Ishikawa (cell line): Measurements from ENCODE around the gene SDR42E1.

Source experiments
- CEBPB ChIP-seq: IDR thresholded peaks from 2 replicates; pipeline ENCODE4 v1.6.1; 2012
- CREB1 ChIP-seq: IDR thresholded peaks from 2 replicates; pipeline ENCODE4 v1.6.1; 2012; ENCODE audit warnings: low read depth
- EGR1 ChIP-seq: IDR thresholded peaks from 2 replicates; pipeline ENCODE4 v1.6.1; 2012
- FOXM1 ChIP-seq: IDR thresholded peaks from 2 replicates; pipeline ENCODE4 v1.6.1; 2012; ENCODE audit warnings: low read depth, borderline replicate concordance
- NFIC ChIP-seq: IDR thresholded peaks from 2 replicates; pipeline ENCODE4 v1.6.1; 2012
- RAD21 ChIP-seq: IDR thresholded peaks from 2 replicates; pipeline ENCODE4 v1.6.1; 2012; ENCODE audit warnings: low read depth
- TCF12 ChIP-seq: IDR thresholded peaks from 2 replicates; pipeline ENCODE4 v1.6.1; 2012; ENCODE audit warnings: low read depth
- YY1 ChIP-seq: IDR thresholded peaks from 2 replicates; pipeline ENCODE4 v1.6.1; 2012; ENCODE audit warnings: low read depth
- TF ChIP-seq, protein P1 (sequence below): IDR thresholded peaks from 2 replicates; pipeline ENCODE4 v1.6.1; 2012
- TF ChIP-seq, protein P2 (sequence below): IDR thresholded peaks from 2 replicates; pipeline ENCODE4 v1.6.1; 2012; ENCODE audit warnings: low read depth, mild to moderate bottlenecking

DNA sequence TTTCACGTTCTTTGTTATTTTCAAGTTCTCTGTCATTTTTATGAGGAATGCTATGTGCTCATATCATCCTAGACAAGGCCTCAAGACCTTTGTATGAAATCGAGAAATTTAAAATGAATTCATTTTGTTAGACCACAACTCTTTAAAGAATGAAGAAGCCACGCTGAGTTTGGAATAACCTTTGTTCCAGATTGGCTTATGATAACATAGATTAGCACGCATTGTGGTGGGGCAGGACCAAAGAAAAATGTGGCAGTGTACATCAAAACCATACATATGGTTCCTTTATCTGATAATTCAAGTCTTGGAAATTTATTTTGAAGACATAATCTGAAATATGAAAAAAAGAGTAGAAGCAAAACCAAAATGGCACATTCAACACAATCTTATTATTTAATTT is 26.0 kb upstream of the SDR42E1 start:
- TF ChIP-seq, protein P1, sequence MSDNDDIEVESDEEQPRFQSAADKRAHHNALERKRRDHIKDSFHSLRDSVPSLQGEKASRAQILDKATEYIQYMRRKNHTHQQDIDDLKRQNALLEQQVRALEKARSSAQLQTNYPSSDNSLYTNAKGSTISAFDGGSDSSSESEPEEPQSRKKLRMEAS: no peak
- TF ChIP-seq YY1 (no peak), CEBPB (no peak), CREB1 (no peak), FOXM1 (no peak), EGR1 (no peak), NFIC (no peak), TCF12 (no peak), RAD21 (no peak)
- TF ChIP-seq, protein P2, sequence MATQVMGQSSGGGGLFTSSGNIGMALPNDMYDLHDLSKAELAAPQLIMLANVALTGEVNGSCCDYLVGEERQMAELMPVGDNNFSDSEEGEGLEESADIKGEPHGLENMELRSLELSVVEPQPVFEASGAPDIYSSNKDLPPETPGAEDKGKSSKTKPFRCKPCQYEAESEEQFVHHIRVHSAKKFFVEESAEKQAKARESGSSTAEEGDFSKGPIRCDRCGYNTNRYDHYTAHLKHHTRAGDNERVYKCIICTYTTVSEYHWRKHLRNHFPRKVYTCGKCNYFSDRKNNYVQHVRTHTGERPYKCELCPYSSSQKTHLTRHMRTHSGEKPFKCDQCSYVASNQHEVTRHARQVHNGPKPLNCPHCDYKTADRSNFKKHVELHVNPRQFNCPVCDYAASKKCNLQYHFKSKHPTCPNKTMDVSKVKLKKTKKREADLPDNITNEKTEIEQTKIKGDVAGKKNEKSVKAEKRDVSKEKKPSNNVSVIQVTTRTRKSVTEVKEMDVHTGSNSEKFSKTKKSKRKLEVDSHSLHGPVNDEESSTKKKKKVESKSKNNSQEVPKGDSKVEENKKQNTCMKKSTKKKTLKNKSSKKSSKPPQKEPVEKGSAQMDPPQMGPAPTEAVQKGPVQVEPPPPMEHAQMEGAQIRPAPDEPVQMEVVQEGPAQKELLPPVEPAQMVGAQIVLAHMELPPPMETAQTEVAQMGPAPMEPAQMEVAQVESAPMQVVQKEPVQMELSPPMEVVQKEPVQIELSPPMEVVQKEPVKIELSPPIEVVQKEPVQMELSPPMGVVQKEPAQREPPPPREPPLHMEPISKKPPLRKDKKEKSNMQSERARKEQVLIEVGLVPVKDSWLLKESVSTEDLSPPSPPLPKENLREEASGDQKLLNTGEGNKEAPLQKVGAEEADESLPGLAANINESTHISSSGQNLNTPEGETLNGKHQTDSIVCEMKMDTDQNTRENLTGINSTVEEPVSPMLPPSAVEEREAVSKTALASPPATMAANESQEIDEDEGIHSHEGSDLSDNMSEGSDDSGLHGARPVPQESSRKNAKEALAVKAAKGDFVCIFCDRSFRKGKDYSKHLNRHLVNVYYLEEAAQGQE: no peak
